Breast epithelium (tissue), 4 donors: Measurements from ENCODE around the gene ACOXL. TPM values are rescaled to one million over a fixed set of nuclear protein-coding genes. Genes with fewer than 3 reads are reported as not detected.

Source experiments
- DNase-seq, 2 donors: peaks; one replicate each; pipeline ENCODE4 v3.0.0-alpha.2; 2019; ENCODE audit warnings: low spot score in 2 of 2
- H3K27ac ChIP-seq, 2 donors: fragments of 200-600 bp; sonication (generic) in 1 of 2; one replicate each; pipeline ENCODE4 v1.5.1; 2016 to 2019; ENCODE audit warnings: mild to moderate bottlenecking in 1 of 2
- H3K27me3 ChIP-seq, 2 donors: fragments of 200-600 bp; sonication (generic) in 1 of 2; one replicate each; pipeline versions ENCODE4 v1.5.1 to v1.6.0; 2017 to 2019; ENCODE audit warnings: control low read depth in 1 of 2, mild to moderate bottlenecking in 1 of 2
- H3K36me3 ChIP-seq: fragments of 200-600 bp; one replicate; pipeline ENCODE4 v1.5.1; 2019
- H3K4me1 ChIP-seq, 2 donors: fragments of 200-600 bp; sonication (generic); one replicate each; pipeline ENCODE4 v1.5.1; 2016 to 2019; ENCODE audit warnings: control low read depth in 1 of 2
- H3K4me3 ChIP-seq, 3 donors: fragments of 200-600 bp; sonication (generic); 1 replicate in 2 of 3; 2 replicates in 1 of 3; pipeline ENCODE4 v1.5.1; 2016 to 2019; ENCODE audit warnings: mild to moderate bottlenecking in 3 of 3, moderate library complexity in 2 of 3
- H3K9me3 ChIP-seq, 2 donors: fragments of 200-600 bp; sonication (generic) in 1 of 2; one replicate each; pipeline ENCODE4 v1.5.1; 2016 to 2019; ENCODE audit warnings: control low read depth in 1 of 2
- POLR2A ChIP-seq: fragments of 450-650 bp; IDR thresholded peaks from one replicate; pipeline ENCODE4 v1.6.1; 2016; ENCODE audit warnings: antibody characterized with exemption, mild to moderate bottlenecking, moderate library complexity
- POLR2AphosphoS5 ChIP-seq, 3 donors: sonication (generic); formaldehyde crosslinking; IDR thresholded peaks; one replicate each; pipeline ENCODE4 v1.6.1; 2017; ENCODE audit warnings: antibody characterized with exemption in 3 of 3
- intact Hi-C: fragments of 100-400 bp; cut with DNase I; formaldehyde crosslinking; loops from one replicate; pipeline ENCODE4 v1.15.1; 2023; ENCODE audit warnings: low total_unique reads
- total RNA-seq, 3 donors: library from RNA; depleted of rRNA; stranded (reverse); fragments of >200 nt; gene quantifications; one replicate each; pipeline ENCODE4 v1.1.0, GENCODE V29; 2016
- TF ChIP-seq, protein P1 (sequence below), 3 donors: fragments of 450-650 bp; IDR thresholded peaks; one replicate each; pipeline ENCODE4 v1.5.1; 2016 to 2017; ENCODE audit warnings: antibody characterized with exemption in 3 of 3, mild to moderate bottlenecking in 3 of 3, moderate library complexity in 3 of 3

The ACOXL gene
- total RNA-seq, 3 donors from 2014 or later: not detected

DNA sequence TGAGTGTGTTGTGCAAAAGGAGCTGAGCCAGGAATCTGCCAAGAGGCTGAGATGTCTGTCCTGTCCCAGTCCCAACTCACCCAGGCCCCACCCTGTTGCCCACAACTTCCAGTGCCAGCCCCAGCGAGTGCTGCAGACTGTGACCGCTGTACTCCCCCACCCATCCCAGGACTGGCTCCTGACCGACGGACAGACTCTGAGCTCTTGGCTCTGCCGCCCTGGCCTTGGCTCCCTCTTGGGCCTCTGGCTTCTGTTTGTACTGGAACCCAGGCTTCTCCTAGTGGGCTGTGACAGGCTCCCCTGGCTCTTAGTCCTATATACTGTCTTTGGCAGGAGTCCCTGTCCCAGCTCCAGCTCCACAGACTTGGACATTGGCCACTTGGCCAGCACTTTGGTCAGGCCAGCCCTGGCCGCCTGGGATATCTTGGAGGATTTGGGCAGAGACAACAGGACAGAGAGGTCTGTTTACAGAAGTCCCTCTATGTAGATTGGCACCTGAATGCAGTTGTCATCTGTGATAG, 41.1 kb downstream of the ACOXL start:
- Histone ChIP-seq H3K4me3 (no peak overlapping the region), H3K9me3 (no peaks in the 10 kb centered on the region), H3K36me3 (no peaks in the 10 kb centered on the region), H3K4me1 (no peaks in the 10 kb centered on the region), H3K27me3 (no peaks in the 10 kb centered on the region), H3K27ac (no peak overlapping the region)
- intact Hi-C loops: no loop called here
- DNase-seq: no peak
- TF ChIP-seq POLR2A (no peak), POLR2AphosphoS5 (IDR thresholded peaks at IDR 0.05) (no peak)
- TF ChIP-seq, protein P1, sequence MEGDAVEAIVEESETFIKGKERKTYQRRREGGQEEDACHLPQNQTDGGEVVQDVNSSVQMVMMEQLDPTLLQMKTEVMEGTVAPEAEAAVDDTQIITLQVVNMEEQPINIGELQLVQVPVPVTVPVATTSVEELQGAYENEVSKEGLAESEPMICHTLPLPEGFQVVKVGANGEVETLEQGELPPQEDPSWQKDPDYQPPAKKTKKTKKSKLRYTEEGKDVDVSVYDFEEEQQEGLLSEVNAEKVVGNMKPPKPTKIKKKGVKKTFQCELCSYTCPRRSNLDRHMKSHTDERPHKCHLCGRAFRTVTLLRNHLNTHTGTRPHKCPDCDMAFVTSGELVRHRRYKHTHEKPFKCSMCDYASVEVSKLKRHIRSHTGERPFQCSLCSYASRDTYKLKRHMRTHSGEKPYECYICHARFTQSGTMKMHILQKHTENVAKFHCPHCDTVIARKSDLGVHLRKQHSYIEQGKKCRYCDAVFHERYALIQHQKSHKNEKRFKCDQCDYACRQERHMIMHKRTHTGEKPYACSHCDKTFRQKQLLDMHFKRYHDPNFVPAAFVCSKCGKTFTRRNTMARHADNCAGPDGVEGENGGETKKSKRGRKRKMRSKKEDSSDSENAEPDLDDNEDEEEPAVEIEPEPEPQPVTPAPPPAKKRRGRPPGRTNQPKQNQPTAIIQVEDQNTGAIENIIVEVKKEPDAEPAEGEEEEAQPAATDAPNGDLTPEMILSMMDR (IDR thresholded peaks at IDR 0.05): no peak

DNA sequence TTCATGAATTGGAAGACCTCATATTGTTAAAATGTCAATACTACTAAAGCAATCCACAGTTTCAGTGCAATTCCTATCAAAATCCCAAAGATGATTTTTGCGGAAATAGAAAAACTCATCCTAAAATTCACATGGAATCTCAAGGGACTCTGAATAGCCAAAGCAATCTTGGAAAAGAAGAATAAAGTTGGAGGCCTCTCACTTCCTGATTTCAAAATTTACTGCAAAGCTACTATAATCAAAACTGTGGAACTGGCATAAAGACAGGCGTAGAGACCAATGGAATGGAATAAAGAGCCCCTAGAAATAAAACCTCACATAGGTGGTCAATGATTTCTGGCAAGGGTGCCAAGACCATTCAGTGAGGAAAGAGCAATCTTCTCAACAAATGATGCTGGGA, 42.3 kb downstream of the ACOXL start:
- H3K27me3 ChIP-seq: no peaks in the 10 kb centered on the region
- no peak overlapping the region for H3K27ac ChIP-seq
- no peaks in the 10 kb centered on the region for H3K36me3 ChIP-seq
- no peak for DNase-seq
- TF ChIP-seq POLR2AphosphoS5 (IDR thresholded peaks at IDR 0.05) (no peak), POLR2A (no peak)
- TF ChIP-seq, protein P1 (IDR thresholded peaks at IDR 0.05): no peak
- no peak overlapping the region for H3K4me3 ChIP-seq
- H3K4me1 ChIP-seq: no peaks in the 10 kb centered on the region
- intact Hi-C loops: no loop called here
- no peaks in the 10 kb centered on the region for H3K9me3 ChIP-seq

DNA sequence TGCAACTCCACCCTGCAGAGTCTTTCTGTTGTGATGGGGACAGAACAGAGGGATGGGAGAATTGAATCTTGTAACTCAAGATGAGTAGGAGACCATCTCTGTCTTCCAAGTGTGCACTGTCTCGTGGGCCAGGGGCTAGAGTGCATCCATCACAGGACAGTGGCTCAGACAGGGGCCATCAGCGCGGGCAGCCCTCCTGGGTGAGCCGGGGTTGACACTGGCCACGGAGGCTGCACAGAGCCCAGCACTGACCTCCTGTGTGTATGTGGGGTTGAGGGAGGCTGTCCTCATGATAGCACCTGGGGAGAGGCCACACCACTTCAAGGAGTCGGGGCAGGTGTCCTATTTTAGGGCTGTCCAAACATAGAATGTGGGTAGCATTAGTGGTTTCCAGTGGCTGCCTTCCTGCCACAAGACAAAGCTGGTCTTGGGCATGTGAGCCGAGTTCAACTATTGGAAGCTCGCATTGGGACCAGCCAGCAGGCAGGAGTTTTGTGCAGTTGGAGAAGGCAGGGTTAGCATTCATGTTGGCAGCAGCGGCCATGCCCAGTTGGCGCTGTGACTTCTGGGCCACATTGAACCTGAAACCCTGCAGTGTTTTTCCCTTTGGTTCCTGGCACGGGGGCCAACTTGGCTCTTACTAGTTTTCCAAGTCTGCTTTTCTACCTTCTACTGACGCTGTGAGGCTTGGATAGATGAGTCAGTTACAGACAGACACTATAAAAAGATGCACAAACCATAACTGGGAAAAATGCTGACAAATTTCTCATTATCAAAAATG, 45.3 kb downstream of the ACOXL start:
- TF ChIP-seq, protein P1 (IDR thresholded peaks at IDR 0.05): no peak
- TF ChIP-seq POLR2AphosphoS5 (IDR thresholded peaks at IDR 0.05): no peak
- TF ChIP-seq POLR2A: no peak
- intact Hi-C loops: no loop called here

DNA sequence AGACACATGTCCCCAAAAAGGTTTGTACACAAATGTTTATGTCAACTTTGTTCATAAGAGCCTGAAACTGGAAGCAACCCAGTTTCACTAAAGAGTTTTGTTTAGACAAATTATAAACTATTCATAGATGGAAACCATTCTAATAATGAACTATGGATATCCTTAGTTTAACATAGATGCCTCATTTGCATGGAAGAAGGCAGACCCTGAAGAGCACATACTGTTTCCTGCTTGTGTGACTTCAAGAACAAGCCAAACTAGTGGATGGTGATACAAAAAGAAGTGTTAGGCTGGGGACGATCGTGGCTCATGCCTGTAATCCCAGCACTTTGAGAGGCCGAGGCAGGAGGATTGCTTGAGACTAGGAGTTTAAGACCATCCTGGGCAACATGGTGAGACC, 48.1 kb downstream of the ACOXL start:
- Histone ChIP-seq H3K4me1 (no peaks in the 10 kb centered on the region), H3K4me3 (no peak overlapping the region), H3K9me3 (no peaks in the 10 kb centered on the region), H3K27me3 (peaks cover 0 to under 1% of the 10 kb centered on the region in 2 donors), H3K27ac (no peak overlapping the region), H3K36me3 (no peaks in the 10 kb centered on the region)
- intact Hi-C loops: no loop called here
- no peak for TF ChIP-seq POLR2A
- TF ChIP-seq, protein P1 (IDR thresholded peaks at IDR 0.05): no peak
- no peak for TF ChIP-seq POLR2AphosphoS5 (IDR thresholded peaks at IDR 0.05)
- no peak for DNase-seq

More for the DNA sequence above, 45.3 kb downstream of the ACOXL start:
- H3K27me3 ChIP-seq: no peaks in the 10 kb centered on the region
- H3K4me1 ChIP-seq: no peaks in the 10 kb centered on the region
- DNase-seq: no peak
- H3K27ac ChIP-seq: no peak overlapping the region
- H3K4me3 ChIP-seq: no peak overlapping the region
- H3K36me3 ChIP-seq: no peaks in the 10 kb centered on the region
- H3K9me3 ChIP-seq: no peaks in the 10 kb centered on the region

DNA sequence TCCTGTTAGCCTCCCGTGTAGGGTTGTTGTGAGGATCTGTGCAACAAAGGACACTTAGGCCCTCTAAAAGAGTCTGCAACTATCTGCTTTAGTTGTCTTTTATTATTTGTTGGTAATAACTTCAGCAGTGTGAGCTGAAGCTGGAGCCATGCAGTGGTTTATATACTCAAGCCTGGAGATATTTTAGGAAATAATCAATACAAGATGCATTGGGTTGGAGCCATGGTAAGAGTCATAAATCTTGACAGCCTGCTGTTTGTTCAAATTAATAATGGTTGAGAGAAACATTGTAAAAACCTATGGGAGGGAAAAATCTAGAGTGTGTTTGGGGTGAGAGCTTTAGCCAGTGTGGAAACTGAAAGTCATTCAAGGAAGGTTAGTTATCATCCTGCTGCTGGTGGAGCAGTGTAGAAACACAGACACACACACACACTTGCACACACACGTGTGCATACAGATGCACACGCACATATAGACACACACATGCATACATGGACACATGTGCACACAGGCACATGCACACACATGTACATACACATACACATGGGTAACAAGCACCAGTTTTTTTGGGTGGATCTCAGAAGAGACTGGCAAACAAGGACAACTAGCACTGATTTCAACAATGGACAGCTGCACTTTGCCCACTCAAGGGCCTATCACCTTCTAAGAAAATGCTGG, 51.0 kb downstream of the ACOXL start:
- Histone ChIP-seq H3K27ac (no peak overlapping the region), H3K9me3 (no peaks in the 10 kb centered on the region), H3K4me3 (no peak overlapping the region), H3K36me3 (no peaks in the 10 kb centered on the region), H3K4me1 (no peaks in the 10 kb centered on the region), H3K27me3 (peaks cover 0 to 12% of the 10 kb centered on the region in 2 donors)
- DNase-seq: no peak
- intact Hi-C loops: no loop called here
- TF ChIP-seq, protein P1 (IDR thresholded peaks at IDR 0.05): no peak
- TF ChIP-seq POLR2A: no peak
- no peak for TF ChIP-seq POLR2AphosphoS5 (IDR thresholded peaks at IDR 0.05)
